ENCODE measurements around the gene CNR2.

Gene CNR2

DNA sequence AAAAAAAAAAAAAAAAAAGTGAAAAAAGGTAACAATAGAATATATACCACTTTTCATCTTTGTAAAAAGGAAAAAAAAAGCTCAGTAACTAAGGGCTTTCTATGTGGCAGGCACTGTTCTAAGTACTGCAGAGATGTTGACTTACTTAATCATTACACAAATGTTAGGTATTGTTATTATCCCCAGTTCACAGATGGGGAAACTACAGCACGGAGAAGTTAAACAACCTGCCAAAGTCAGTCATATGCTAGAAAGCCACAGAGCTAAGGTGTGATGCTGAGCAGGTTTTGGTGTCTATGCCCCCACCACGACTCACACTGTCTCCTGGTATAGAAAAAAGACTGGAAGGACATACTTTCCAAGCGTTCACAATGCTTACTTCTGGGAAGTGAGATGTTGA, 39.9 kb upstream of the CNR2 start:
- no peak for TF ChIP-seq CTCF (IDR thresholded peaks at IDR 0.05; ENCODE audit: control insufficient read depth, extremely low read depth, insufficient read depth)
- H3K4me3 ChIP-seq (ENCODE audit: low read depth, low read length), result no peak overlapping the region
- no peak for DNase-seq (ENCODE audit: low read depth)

GRCh38 chr1:23947366-23947765, 34.2 kb upstream of the CNR2 start:
- H3K4me3 ChIP-seq (ENCODE audit: low read depth, low read length), result no peak overlapping the region
- DNase-seq (ENCODE audit: low read depth), result no peak
- no peak for TF ChIP-seq CTCF (IDR thresholded peaks at IDR 0.05; ENCODE audit: control insufficient read depth, extremely low read depth, insufficient read depth)

- no peak for DNase-seq (ENCODE audit: low read depth)
- H3K4me3 ChIP-seq (ENCODE audit: low read depth, low read length), result no peak overlapping the region
- TF ChIP-seq CTCF (IDR thresholded peaks at IDR 0.05; ENCODE audit: control insufficient read depth, extremely low read depth, insufficient read depth), result no peak
Observed at GRCh38 chr1:23936481-23937176, 23.5 kb upstream of the CNR2 start.

DNA sequence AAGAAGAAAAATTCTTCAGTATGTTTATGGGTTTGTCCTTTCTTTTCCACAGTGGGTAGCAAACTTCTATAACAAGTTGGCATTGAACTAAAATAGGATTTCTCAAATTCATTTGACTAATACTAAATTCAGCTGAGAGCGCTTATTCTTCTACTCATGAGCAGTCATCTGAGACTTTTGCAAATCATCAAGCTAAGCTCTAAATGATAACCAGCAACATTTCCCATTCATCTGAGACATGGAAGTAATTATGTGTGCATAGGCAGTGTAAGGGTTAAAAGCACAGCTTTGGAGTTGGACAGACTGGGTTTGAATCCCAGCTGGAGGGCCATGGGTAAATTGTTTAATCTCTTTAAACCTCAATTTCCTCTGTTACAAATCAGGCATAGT, 18.3 kb upstream of the CNR2 start:
- no peak overlapping the region for H3K4me3 ChIP-seq (ENCODE audit: low read depth, low read length)
- no peak for DNase-seq (ENCODE audit: low read depth)
- no peak for TF ChIP-seq CTCF (IDR thresholded peaks at IDR 0.05; ENCODE audit: control insufficient read depth, extremely low read depth, insufficient read depth)

- DNase-seq (ENCODE audit: low read depth), result no peak
- no peak overlapping the region for H3K4me3 ChIP-seq (ENCODE audit: low read depth, low read length)
- no peak for TF ChIP-seq CTCF (IDR thresholded peaks at IDR 0.05; ENCODE audit: control insufficient read depth, extremely low read depth, insufficient read depth)
Observed at GRCh38 chr1:23930861-23931490, 17.8 kb upstream of the CNR2 start.

DNA sequence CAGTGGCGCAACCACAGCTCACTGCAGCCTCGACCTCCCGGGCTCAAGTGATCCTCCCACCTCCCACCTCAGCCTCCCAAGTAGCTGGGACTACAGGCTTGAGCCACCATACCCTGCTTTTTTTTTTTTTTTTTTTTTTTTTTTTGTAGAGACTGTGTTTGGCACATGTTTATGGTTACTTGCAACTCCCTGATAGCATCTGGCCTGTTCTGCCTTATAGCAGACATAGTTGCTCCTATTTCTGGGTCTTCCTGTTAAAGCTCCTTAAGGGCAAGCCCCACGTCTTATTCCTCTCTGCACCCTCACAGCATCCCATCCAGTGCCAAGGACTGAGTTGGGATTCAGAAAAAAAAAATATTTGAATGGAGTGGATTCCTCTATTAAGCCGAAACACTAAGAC, 17.1 kb upstream of the CNR2 start:
- no peak for DNase-seq (ENCODE audit: low read depth)
- no peak overlapping the region for H3K4me3 ChIP-seq (ENCODE audit: low read depth, low read length)
- TF ChIP-seq CTCF (IDR thresholded peaks at IDR 0.05; ENCODE audit: control insufficient read depth, extremely low read depth, insufficient read depth), result no peak

DNA sequence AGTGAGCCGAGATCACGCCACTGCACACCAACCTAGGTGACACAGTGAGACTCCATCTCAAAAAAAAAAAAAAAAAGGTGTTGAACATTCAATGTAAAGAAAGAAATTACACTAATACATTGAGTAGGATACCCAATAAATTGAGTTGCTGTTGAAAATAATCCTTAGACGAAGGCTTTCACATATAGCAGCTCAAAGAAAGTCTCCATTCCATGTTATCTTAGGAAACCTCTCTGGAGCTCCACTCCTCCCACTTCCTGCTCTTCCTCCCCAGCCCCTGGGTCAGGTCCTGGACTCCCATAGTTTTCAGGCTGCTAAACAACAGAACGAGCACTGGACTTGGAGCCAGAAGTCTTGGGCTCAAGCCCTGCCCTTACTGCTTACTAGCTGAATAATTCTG, 15.6 kb upstream of the CNR2 start:
- no peak for DNase-seq (ENCODE audit: low read depth)

More for the DNA sequence above, 15.6 kb upstream of the CNR2 start:
- no peak for TF ChIP-seq CTCF (IDR thresholded peaks at IDR 0.05; ENCODE audit: control insufficient read depth, extremely low read depth, insufficient read depth)
- H3K4me3 ChIP-seq (ENCODE audit: low read depth, low read length), result no peak overlapping the region

Data from LNCaP clone FGC (cell line).